GM18873 (cell line): ENCODE results near the gene AGO1.
"Not testable (repeated sequence)": the region's sequence is repeated elsewhere in the genome, so short reads cannot be mapped to it uniquely, and the experiment has no call there.

ENCODE experiments used
- ATAC-seq: cut with Tn5 transposase; IDR thresholded peaks from one replicate; pipeline ENCODE4 v1.9.1; 2021; ENCODE audit warnings: mild to moderate bottlenecking, moderate library complexity, moderate number of reproducible peaks; ENCODE audit not compliant: unreplicated experiment, low FRiP score

AGO1 gene

DNA sequence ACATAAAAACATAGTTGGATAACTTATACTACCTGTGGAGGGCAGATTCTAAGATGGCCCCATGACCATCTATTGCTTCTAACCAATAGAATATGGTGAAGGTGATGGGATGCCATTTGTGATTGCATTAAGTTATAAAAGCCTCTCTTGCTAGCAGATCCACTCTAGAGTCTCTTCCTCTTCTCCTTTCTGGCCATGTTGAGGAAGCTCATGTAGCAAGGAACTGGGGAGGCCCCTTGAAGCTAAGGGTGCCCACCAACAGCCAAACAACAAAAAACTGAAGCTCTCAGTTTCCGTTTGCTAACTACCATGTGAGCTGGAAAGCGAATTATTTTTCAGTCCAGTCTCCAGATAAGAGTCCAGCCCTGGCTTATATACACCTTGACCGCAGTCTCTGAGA lies 16.0 kb upstream of the AGO1 start:
- ATAC-seq: no peak

DNA sequence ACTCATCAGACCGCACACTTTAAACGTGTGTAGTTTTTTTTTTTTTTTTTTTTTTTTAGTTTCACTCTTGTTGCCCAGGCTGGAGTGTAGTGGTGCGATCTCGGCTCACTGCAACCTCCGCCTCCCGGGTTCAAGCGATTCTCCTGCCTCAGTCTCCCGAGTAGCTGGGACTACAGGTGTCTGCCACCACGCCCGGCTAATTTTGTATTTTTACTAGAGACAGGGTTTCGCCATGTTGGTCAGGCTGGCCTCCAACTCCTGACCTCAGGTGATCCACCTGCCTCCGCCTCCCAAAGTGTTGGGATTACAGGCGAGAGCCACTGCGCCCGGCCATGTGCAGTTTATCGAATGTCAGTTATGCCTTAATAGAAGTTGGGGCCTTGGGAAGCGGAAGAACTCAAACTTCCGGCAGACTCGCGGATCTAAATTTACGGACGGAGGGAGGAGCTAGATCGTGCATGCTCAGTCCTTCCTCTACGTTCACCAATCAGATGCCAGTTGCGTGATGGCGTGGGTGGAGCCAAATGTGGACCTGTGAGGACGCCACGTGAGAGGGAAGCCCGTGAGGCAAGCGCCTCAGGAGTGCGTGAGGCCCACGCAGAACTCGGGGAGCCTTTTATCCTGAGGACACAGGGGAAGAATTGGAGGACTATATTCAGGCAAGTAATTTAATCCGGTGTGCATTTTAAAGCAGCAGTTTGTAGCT lies 13.6 kb upstream of the AGO1 start:
- ATAC-seq: not testable (repeated sequence)

GRCh38 chr1:35870651-35871309 lies 12.2 kb upstream of the AGO1 start:
- ATAC-seq: no peak

DNA sequence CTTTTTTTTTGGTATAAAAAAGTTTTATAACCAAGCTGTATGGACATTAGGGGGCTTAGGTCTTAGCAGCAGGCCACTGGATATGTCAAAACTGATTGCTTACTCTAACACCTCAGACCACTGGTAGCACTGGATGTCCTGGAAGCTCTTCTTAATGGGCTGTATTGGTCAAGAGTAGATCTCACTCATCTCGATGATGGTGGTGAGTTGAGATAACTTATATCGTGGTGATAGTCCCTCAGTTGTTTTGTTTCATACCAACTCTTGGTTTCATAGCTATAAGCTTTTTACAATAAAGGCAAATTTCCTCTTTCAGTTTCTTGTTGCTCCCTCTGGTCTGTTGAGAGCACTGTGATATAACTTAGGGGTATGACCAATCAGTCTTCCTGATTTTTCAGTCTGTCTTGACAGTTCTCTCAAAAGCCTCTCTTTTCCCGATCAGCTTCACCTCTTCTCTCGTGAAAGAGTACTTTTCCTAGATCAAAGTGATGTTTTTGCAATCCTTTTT lies 9.7 kb upstream of the AGO1 start:
- no peak for ATAC-seq

DNA sequence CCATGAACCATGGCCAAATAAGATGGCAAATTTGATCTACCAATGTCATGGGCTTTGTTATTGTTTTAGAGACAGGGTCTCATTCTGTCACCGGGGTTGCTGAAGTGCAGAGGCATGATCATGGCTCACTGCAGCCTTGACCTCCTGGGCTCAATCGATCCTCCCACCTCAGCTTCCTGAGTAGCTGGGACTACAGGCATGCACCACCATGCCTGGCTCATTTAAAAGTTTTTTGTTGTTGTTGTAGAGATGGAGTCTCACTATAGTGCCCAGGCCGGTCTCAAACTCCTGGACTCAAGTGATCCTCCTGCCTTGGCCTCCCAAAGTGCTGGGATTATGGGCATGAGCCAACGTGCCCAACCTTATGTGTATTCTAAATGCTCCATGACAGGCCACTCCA lies 8.9 kb upstream of the AGO1 start:
- ATAC-seq: not testable (repeated sequence)

DNA sequence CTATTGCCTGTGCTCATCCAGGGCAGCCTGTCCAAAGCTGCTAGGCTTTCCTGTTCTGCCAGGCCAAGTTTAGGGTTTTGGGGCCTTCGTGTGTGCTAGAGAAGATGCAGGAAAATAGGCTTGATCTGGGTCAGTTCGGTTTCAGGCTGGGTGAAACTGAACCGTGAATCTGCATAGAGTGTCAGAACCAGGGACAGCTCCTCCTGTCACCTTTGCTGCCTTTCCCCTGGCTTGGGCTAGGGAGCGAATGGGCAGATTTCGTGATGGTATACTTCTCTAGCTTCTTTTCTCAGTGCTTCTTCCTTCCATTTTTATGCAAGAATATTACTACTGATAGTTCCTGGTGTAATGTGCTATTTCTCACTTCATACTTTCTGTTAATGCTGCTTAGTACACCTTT lies 6.0 kb upstream of the AGO1 start:
- ATAC-seq: no peak

DNA sequence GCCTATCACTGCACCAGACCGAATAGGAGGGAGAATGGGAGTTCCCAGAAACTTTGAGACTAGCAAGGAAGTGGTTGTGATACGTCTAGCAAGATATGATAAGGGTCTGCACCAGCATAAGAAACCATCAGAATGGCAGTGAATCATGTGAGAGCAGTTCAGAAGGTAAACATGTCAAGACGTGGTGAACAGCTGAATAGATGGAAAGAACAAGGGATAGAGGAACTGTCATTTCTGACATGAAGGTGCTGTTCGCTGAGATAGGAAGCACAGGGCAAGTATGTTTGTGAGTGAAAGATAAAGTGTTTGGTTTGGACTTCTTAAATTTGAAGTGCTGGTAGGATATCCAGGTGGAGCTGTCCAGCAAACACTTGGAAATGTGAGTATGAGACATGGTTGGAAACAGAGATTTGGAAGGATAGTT lies 1.1 kb upstream of the AGO1 start:
- no peak for ATAC-seq

DNA sequence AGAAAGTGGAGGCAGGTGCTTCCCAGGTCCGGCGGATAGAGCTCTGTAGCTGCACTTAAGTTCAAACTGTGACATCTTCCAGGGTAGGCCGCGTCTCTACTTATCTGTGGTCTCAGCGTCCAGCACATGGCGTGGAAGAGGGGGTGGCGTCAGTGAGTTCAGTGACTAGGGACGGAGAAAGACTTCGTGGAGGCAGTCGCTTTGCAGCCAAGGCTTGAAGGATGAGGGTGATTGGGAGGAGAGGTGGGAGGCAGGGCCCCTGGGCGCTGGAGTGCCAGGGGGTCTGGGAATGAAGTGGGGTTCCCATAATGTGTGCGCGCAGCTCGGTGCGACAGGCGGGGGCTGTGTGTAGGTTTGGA lies 444 bp upstream of the AGO1 start:
- ATAC-seq: no peak

DNA sequence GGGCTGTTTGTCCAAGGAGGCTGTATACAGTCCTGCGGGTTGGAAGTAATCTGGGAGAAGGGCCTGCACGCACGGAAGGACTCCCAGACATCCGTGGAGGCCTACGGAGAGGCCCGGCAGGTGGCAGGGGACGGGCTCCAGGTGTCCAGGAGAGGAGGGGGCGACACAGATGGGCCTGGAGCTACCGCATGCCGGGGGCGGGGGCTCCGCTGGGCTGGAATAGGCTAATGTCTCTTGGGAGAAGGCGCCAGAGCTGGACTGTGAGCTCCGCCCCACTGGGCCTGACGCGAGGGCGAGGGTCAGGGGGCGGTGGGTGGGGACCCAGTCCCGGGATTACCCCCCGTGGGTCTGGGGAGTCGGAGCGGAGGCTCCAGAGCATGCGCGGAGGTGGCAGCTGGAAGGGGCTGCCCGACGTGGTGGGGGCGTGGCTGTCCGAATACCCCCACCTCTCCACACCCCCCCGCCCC lies 659 bp downstream of the AGO1 start:
- no peak for ATAC-seq

- no peak for ATAC-seq
Observed at GRCh38 chr1:35884934-35885333, 1.9 kb downstream of the AGO1 start.

- ATAC-seq: no peak
Observed at GRCh38 chr1:35885961-35886558, 3.1 kb downstream of the AGO1 start.

- no peak for ATAC-seq
Observed at GRCh38 chr1:35886577-35887431, 3.8 kb downstream of the AGO1 start.

- ATAC-seq: no peak
Observed at GRCh38 chr1:35887508-35887907, 4.5 kb downstream of the AGO1 start.

GRCh38 chr1:35888255-35888654 lies 5.2 kb downstream of the AGO1 start:
- ATAC-seq: no peak

DNA sequence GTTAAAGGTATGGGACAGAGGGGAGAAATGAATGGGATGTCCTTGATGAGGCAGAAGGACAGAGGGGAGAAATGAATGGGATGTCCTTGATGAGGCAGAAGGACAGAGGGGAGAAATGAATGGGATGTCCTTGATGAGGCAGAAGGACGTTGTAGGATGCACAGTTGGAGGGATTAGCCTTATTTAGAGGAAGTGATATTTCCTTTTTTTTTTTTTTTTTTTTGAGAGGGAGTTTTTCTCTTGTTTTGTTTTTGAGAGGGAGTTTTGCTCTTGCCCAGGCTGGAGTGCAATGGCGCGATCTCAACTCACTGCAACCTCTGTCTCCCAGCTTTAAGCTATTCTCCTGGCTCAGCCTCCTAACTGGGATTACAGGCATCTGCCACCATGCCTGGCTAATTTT lies 6.0 kb downstream of the AGO1 start:
- not testable (repeated sequence) for ATAC-seq

DNA sequence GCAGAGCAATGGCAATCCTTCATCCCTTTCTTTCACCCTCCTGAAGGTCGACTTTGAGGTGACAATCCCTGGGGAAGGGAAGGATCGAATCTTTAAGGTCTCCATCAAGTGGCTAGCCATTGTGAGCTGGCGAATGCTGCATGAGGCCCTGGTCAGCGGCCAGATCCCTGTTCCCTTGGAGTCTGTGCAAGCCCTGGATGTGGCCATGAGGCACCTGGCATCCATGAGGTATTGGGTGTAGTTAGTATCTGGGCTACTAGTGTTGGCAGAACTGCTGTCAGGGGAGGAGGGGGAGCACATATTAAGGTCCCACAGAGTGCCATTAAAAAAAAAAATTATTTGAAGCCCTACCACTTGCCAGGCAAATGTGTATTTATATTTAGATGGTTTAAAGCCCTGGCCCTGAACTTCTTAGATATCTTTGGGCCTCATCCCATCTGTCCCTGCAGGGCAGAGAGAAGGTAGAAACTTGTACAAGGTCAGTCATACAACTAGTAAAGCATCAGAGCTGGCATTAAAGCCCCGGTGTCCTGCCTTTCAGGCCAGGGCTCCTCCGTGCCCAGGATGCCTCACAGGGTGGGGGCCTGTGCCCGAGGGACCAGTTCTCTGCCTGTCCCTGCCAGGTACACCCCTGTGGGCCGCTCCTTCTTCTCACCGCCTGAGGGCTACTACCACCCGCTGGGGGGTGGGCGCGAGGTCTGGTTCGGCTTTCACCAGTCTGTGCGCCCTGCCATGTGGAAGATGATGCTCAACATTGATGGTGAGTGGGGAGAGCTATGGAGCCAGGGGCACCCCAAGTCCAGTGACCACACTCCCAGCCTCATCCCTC lies 10.3 kb downstream of the AGO1 start:
- no peak for ATAC-seq

DNA sequence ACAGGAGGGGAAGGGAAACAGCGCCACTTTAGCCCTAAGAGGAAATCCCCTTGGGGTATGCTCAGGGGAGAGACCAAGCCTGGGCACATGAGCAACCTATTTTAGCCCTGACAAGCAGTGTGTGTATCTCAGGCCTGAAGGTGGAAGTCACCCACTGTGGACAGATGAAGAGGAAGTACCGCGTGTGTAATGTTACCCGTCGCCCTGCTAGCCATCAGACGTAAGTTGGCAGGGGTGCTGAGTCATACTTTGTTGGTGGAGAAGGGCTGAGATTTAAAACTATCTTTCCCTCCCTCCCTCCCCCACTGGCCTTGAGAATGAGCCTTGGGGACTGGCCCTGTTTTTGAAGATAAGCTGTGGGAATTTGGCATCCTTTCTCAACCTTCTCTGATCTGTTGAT lies 11.2 kb downstream of the AGO1 start:
- ATAC-seq: no peak

- no peak for ATAC-seq
Observed at GRCh38 chr1:35894656-35895055, 11.6 kb downstream of the AGO1 start.

DNA sequence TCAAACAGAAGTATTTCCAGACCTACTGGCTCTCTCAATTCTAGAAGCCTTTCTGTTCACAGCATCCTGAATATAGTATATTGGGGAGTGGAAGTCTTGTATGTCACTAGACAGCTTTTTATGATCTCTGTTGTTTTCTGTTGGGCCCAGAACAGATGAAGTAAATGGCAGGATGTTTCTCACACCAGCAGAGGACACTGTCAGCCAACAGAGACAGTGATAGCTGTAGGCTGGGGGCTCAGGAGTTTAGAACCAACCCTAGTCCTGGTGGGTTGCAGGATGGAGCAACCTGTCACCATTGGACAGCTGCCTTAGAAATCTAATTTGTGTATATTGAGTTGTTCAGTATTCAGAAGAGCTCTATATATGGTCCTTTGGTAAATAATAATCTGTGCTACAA lies 16.9 kb downstream of the AGO1 start:
- ATAC-seq: no peak

DNA sequence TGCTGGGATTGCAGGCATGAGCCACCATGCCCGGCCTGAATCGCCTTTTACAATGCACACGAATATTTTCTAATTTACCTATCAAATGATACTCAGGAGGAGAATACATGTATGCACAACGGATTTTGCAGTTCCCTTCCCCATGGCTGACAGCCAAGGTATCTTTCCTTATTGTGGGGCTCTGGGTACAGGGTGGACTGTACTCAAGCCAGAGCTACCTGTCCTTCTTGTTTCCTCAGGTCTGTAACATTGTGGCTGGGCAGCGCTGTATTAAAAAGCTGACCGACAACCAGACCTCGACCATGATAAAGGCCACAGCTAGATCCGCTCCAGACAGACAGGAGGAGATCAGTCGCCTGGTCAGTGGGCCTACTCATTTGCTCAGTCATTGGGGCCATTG lies 18.2 kb downstream of the AGO1 start:
- ATAC-seq: no peak
